ENCODE results near the gene F7.

Gene F7

DNA sequence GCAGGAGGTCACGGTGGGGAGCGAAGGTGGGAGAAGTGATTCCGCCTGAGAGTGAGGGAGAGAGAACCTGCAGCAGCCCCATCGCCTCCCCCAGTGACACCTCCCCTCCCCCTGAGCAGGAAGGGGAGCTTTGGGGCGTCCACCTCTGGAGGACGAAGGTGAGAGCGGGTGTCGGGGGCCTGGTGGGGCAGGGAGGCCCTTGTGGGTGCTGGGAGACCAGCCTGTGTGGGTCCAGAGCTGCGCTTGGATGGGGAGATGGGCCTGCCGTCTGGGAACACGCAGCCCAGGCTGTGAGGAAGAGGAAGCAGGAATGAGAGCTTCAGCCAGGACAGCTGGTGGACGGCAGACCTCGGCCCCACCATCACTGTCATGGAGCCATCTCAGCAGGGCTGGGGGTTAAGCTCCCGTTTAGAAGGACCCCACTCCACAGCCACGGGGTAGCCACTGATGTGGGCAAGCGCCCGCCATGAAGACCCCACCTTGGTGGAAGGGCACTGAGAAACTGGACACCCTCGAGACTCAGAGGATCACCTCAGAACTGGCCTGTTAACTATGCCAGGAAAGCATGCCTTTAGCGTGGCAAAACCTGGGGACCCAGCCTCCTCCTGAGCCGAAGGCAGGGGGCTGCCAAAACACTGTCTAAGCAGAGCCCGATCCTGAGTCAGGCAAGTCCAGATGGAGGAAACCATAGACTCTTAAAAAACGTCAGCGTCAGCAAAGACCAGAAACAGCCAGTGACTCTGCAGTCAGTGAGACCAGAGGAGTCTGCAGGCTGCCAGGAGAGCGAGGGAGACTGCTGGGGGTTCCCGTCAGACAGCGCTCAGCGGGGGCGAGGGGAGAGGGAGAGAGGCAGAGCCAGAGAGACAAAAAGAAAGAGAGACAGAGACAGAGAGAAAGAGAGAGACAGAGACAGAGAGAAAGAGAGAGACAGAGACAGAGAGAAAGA, 46.4 kb downstream of the F7 start:
- H3K4me3 ChIP-seq (replicated peaks in 1 of 2; ENCODE audit: low read depth in 2 of 2, low read length in 2 of 2): no peak overlapping the region
- TF ChIP-seq, protein P1, sequence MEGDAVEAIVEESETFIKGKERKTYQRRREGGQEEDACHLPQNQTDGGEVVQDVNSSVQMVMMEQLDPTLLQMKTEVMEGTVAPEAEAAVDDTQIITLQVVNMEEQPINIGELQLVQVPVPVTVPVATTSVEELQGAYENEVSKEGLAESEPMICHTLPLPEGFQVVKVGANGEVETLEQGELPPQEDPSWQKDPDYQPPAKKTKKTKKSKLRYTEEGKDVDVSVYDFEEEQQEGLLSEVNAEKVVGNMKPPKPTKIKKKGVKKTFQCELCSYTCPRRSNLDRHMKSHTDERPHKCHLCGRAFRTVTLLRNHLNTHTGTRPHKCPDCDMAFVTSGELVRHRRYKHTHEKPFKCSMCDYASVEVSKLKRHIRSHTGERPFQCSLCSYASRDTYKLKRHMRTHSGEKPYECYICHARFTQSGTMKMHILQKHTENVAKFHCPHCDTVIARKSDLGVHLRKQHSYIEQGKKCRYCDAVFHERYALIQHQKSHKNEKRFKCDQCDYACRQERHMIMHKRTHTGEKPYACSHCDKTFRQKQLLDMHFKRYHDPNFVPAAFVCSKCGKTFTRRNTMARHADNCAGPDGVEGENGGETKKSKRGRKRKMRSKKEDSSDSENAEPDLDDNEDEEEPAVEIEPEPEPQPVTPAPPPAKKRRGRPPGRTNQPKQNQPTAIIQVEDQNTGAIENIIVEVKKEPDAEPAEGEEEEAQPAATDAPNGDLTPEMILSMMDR (IDR thresholded peaks at IDR 0.05; ENCODE audit: low read depth, low read length): no peak
- DNase-seq (ENCODE audit: low read depth in 2 of 2): peak; percentile 43 to 64

DNA sequence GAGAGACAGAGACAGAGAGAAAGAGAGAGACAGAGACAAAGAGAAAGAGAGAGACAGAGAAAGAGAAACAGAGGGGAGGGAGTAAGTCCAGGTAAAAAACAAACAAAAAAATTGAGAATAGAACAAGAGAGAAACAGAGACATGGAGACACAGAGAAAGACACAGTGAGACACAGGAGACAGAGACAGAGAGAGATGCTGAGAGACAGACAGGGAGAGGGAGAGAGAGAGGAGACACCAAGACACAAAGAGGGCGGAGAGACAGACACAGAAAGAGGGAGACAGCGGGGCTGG, 47.0 kb downstream of the F7 start:
- peak in 1 of 2 donors; percentile 11 for DNase-seq (ENCODE audit: low read depth in 2 of 2)
- TF ChIP-seq, protein P1 (IDR thresholded peaks at IDR 0.05; ENCODE audit: low read depth, low read length): no peak
- H3K4me3 ChIP-seq (replicated peaks in 1 of 2; ENCODE audit: low read depth in 2 of 2, low read length in 2 of 2): no peak overlapping the region

DNA sequence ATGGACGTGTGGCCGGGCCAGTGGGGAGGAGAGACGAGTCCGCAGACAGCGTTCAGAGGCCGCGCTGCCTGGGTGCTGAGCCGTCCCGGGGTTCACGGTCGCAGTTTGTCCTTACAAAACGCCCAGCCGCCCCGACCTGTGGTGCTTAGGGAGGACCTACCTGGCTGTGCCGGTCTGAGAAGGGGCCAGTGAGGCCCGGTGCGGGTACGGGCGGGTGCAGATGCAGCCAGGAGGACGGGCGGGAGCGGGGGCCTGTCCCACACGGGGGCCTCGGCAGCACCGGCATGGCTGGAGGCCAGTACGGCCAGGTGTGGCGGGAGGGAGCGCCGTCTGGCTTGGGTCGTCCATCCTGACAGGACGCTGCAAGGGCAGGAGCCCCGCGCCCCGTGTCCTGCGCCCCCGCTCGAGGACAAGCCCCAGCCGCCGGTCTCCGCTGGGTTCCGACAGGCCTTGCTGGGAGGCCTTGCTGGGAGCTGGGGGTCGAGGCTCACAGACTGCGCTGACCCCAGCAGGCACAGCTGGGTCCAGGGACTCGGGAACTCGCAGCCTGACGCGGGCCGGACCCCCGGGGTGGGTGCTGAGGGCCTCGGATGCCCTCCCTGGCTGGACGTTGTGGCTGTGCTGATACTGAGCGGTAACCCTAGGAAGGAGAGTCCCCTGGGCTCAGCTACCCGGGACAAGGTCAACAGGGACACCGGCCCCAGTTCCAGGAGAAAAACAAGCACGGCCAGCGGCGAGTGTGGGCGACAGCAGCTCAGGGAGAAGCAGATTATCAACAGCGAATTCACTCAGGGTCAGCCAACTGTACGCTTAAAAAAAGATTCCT, 47.6 kb downstream of the F7 start:
- TF ChIP-seq, protein P1 (IDR thresholded peaks at IDR 0.05; ENCODE audit: low read depth, low read length): no peak
- DNase-seq (ENCODE audit: low read depth in 2 of 2): peak in 1 of 2 donors; percentile 41
- H3K4me3 ChIP-seq (replicated peaks in 1 of 2; ENCODE audit: low read depth in 2 of 2, low read length in 2 of 2): peak overlapping the region; percentile 22 to 30

DNA sequence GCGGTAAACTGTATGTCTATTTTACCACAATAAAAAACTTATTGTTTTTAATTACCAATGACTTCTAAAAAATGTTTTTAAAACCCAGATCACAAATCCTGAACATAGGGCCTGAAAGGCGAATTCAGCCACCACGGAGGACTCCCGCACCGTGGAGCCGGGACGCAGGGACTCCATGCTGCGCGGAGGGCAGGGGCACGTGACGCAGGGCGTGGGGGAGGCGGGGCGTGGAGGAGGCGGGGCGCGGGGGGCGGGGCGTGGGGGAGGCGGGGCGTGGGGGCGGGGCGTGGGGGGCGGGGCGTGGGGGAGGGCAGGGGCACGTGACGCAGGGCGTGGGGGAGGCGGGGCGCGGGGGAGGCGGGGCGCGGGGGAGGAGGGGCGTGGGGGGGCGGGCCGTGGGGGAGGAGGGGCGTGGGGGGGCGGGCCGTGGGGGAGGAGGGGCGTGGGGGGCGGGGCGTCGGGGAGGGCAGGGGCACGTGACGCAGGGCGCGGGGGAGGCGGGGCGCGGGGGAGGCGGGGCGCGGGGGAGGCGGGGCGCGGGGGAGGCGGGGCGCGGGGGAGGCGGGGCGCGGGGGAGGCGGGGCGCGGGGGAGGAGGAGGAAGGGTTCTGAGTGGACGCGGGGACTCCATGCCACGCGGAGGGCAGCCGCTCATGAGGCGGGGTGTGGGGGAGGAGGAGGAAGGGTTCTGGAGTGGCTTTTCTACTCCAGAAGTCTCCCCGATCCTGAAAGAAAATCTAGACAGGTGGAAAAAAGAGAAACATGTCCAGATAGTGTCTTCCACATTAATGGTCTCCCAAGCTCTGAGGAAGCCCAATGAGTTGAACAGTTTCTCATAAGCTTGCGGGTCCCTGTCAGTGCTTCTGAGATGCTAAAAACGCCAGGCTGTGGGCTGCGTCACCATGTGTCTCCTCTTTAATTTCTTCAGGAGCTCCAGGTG, 48.5 kb downstream of the F7 start:
- peak; percentile 72 to 76 for DNase-seq (ENCODE audit: low read depth in 2 of 2)
- peak overlapping the region; percentile 22 to 33 for H3K4me3 ChIP-seq (replicated peaks in 1 of 2; ENCODE audit: low read depth in 2 of 2, low read length in 2 of 2)
- TF ChIP-seq, protein P1 (IDR thresholded peaks at IDR 0.05; ENCODE audit: low read depth, low read length): no peak

DNA sequence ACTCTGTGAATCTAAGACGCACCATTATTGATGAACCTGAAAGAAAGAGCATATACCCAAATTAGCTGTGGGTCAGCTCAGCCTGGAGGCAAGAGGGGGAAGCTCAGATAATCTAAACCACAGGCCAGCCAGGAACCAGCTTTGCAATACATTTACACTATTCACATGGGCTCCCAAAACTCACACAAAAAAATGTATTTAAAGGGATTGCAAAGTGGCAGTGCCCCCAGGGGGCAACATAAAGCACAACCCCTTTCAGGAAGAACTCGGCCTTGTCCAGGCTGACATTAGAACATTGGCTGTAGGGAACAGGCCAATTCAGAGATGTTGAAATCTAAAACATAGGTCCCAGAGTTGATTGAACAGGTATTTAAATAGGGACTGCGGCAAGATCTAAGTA, 49.6 kb downstream of the F7 start:
- TF ChIP-seq, protein P1 (IDR thresholded peaks at IDR 0.05; ENCODE audit: low read depth, low read length): no peak
- no peak overlapping the region for H3K4me3 ChIP-seq (replicated peaks in 1 of 2; ENCODE audit: low read depth in 2 of 2, low read length in 2 of 2)
- no peak for DNase-seq (ENCODE audit: low read depth in 2 of 2)

DNA sequence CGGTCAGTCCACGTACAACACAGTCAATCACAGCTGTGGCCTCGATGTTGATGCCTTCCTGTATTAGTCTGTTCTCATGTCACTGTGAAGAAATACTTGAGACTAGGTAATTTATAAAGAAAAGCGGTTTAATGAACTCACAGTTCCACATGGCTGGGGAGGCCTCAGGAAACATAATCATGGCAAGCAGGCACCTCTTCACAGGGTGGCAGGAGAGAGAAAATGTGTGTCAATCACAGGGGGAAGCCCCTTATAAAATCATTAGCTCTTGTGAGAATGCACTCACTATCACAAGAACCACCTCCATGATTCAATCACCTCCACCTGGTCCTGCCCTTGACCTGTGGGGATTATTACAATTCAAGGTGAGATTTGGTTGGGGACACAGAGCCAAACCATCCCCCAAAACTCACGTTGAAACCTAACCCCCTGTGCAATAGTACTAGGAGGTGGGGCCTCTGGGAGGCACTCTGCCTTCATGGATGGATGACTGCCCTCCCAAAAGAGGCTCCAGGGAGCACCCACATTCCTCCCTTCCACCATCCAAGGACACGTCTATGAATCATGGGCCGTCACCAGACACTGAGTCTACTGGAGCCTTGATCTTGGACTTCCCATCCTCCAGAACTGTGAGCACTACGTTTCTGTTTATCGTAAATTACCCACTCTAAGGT, 50.5 kb downstream of the F7 start:
- DNase-seq (ENCODE audit: low read depth in 2 of 2): peak in 1 of 2 donors; percentile 5
- TF ChIP-seq, protein P1 (IDR thresholded peaks at IDR 0.05; ENCODE audit: low read depth, low read length): no peak
- no peak overlapping the region for H3K4me3 ChIP-seq (replicated peaks in 1 of 2; ENCODE audit: low read depth in 2 of 2, low read length in 2 of 2)
